Medulla oblongata (tissue), 1 donor: ENCODE results near the gene PLA2G4D.

ENCODE experiments used
- DNase-seq: peaks from one replicate; pipeline ENCODE4 v3.0.0-alpha.2; 2015; ENCODE audit errors: extremely low spot score

Gene PLA2G4D

DNA sequence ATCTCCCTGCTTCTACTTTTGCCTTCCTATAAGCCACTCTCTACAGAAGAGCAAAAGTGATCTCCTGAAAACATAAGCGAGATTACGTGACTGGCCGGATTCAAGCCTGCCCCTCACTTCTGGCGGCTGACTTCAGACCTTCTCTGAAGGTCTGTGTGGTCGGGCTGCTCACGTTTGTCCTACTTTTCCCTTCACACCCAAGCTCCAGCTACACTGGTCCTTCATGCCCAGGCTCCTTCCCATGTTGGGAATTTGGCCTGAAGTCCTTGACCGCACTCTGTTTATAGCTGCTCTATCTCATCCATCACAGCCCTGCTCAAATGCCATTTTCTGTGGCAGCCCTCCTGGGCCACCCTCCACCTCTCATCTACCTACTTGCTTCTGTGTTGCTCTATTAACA is 66.8 kb downstream of the PLA2G4D start:
- no peak for DNase-seq

DNA sequence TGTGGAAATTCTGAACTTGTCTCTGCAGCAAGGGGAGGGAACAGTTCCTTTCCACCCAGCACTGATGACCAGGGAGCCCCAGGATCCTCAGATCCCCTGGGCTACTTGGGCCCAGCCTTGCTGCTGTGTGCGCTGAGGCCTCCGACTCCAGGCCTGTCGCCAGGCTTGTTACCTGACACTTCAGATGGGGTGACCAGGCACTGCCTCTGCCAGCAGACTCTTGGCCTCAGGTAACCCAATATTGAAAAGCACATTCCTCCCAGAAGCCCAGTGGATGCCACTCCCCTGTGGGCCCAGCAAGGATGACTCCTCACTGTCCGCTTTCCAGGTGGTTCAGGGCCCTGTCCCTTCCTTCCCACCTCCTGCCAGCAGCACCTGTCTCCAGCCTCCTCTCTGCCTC is 70.1 kb downstream of the PLA2G4D start:
- DNase-seq = no peak

DNA sequence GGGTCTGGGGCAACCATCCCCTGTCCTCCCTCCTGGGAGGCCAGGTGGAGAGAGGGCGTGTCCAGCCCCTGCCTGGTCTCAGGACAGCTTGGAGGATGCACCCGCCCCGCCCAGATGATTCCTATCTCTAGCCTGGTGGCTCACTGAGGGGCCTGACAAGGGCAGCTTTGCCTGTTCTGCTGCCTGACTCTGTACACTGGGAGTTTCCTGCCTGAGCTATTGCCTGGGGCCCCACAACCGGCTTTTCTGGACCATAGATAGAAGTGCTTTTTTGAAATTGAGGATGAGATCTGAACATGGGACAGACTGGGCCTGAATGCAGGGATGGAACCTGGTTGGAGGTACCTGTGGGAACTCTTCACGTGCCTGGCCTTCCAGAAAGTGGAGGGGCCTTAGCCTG is 72.8 kb downstream of the PLA2G4D start:
- no peak for DNase-seq

DNA sequence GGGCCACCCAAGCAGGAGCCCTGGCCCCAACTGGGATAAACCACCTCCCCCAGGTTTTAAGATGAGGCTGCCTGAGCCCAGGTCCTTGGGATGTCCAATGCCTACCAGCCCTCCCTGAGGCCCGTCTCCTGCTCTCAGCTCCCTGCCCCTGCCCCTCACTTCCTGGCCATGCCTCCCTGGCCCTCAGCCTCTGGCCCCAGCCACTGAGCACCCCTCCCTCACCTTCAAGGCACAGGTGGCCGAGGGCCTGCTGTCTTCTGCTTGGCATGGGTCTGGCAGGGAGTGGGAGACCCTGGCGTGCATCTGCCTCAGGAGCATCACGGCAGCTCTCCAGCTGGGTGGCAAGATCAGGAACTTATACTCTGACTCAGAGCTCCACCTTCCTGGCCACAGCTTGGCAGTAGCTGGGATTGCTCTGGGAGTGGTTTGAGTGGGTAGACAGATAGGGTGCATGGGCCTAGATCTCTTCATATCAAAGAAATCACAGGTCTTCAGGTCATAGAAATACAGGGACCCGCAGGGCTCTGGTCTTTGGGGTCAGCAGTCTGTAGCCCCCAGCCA is 73.6 kb downstream of the PLA2G4D start, which contains the start of gene PLA2G4E:
PLA2G4E (minus strand) TSS at position 330 of the 561 bp plus-strand sequence; CDS start at position 318, 12 bp downstream.
- DNase-seq = no peak

DNA sequence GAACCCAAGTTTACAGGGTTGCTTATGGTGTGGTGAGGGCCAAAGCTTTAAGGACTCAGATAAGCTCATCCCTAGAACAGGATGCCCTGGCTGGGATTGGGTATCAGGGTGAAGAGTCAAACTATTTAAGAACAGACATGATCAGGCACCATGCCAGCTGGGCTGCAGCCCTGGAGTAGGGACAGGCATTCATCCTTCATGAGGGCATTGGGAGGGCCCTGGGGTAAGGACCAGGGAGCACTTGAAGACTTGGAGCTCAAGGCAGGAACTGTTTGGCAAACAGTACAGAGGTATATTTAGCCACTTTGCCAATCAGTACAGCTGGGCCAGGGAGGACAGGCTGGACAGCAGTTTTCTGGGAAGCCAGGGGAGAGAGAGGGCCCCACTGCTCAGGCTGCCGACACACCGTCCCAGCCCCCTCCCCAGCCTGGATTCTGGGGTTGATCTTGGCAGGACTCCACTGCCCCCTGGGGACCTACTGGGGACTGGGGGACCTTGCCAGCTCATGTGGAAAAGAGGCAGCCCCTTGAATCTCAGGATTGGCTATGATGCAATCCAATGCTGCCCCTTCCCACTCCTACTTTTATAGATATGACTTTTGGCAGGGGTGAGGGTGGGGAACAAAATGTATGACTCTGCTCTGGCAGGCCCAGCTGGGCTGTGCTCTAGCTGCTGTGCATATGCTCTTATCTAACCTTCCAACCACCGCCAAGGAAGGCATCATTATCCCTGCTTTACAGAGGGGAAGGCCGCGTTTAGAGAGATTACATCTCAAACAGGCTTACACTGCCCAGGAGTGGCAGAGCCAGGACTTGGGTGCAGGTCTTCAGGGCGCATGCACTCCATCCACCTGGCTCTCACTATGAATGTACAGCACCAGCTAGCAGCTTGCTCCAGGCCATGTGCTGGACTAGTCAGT is 75.8 kb downstream of the PLA2G4D start:
- DNase-seq = no peak
